ENCODE results near the gene SEMA5A.

The SEMA5A gene

GRCh38 chr5:9549941-9550340 is 4.1 kb upstream of the SEMA5A start:
- no peak for DNase-seq (ENCODE audit: low read depth)

- no peak for DNase-seq (ENCODE audit: low read depth)
These were observed 1.5 kb upstream of the SEMA5A start for GRCh38 chr5:9547122-9547947.

- no peak for DNase-seq (ENCODE audit: low read depth)
These were observed 511 bp downstream of the SEMA5A start for GRCh38 chr5:9545136-9545991.

GRCh38 chr5:9544502-9545135 is 1.3 kb downstream of the SEMA5A start:
- no peak for DNase-seq (ENCODE audit: low read depth)

- no peak for DNase-seq (ENCODE audit: low read depth)
These were observed 1.8 kb downstream of the SEMA5A start for GRCh38 chr5:9544056-9544455.

GRCh38 chr5:9543311-9543920 is 2.5 kb downstream of the SEMA5A start:
- DNase-seq (ENCODE audit: low read depth), result no peak

- no peak for DNase-seq (ENCODE audit: low read depth)
These were observed 5.1 kb downstream of the SEMA5A start for GRCh38 chr5:9540791-9541190.

GRCh38 chr5:9538504-9538903 is 7.4 kb downstream of the SEMA5A start:
- DNase-seq (ENCODE audit: low read depth), result no peak

GRCh38 chr5:9537223-9538141 is 8.4 kb downstream of the SEMA5A start:
- no peak for DNase-seq (ENCODE audit: low read depth)

- DNase-seq (ENCODE audit: low read depth), result no peak
These were observed 9.2 kb downstream of the SEMA5A start for GRCh38 chr5:9536717-9537116.

- DNase-seq (ENCODE audit: low read depth), result no peak
These were observed 10.9 kb downstream of the SEMA5A start for GRCh38 chr5:9534881-9535517.

- no peak for DNase-seq (ENCODE audit: low read depth)
These were observed 12.1 kb downstream of the SEMA5A start for GRCh38 chr5:9533562-9534364.

- no peak for DNase-seq (ENCODE audit: low read depth)
These were observed 12.8 kb downstream of the SEMA5A start for GRCh38 chr5:9533096-9533495.

- DNase-seq (ENCODE audit: low read depth), result no peak
These were observed 16.4 kb downstream of the SEMA5A start for GRCh38 chr5:9529513-9529912.

GRCh38 chr5:9529041-9529480 is 16.8 kb downstream of the SEMA5A start:
- no peak for DNase-seq (ENCODE audit: low read depth)

- no peak for DNase-seq (ENCODE audit: low read depth)
These were observed 20.9 kb downstream of the SEMA5A start for GRCh38 chr5:9524941-9525340.

- DNase-seq (ENCODE audit: low read depth), result no peak
These were observed 22.6 kb downstream of the SEMA5A start for GRCh38 chr5:9523090-9523823.

GRCh38 chr5:9519537-9519936 is 26.3 kb downstream of the SEMA5A start:
- no peak for DNase-seq (ENCODE audit: low read depth)

- DNase-seq (ENCODE audit: low read depth), result no peak
These were observed 29.3 kb downstream of the SEMA5A start for GRCh38 chr5:9516591-9516990.
